Kidney (tissue), 14 donors: ENCODE data around the gene KCNJ5. TPM values are rescaled to one million over a fixed set of nuclear protein-coding genes. Genes with fewer than 3 reads are reported as not detected.
A peak's percentile ranks its signal among the peaks of the same experiment; 100 is the strongest.

Source experiments
- DNase-seq, 5 donors: peaks; one replicate each; pipeline ENCODE4 v3.0.0-alpha.2; 2013 to 2020
- FAIRE-seq: peaks from 2 replicates; lab custom pipeline; 2012; peaks lifted over from hg19 to GRCh38; lab: Jason Lieb, UNC
- H3K27ac ChIP-seq, 2 donors: one replicate each; pipeline ENCODE4 v1.7.0; 2013; ENCODE audit warnings: low read depth in 2 of 2, low read length in 2 of 2, inconsistent platforms in 1 of 2
- H3K27me3 ChIP-seq: one replicate; pipeline ENCODE4 v1.7.1; 2013; ENCODE audit warnings: low read length, inconsistent platforms; ENCODE audit not compliant: control insufficient read depth, insufficient read depth
- H3K36me3 ChIP-seq, 3 donors: one replicate each; pipeline versions ENCODE4 v1.7.0 to v1.7.1; 2013; ENCODE audit warnings: low read length in 3 of 3, control low read depth in 1 of 3, inconsistent platforms in 1 of 3; ENCODE audit not compliant: insufficient read depth in 3 of 3, control insufficient read depth in 2 of 3
- H3K4me1 ChIP-seq, 3 donors: one replicate each; pipeline versions ENCODE4 v1.7.0 to v1.7.1; 2013; ENCODE audit warnings: low read length in 3 of 3, inconsistent platforms in 1 of 3, low read depth in 1 of 3; ENCODE audit not compliant: control insufficient read depth in 2 of 3, insufficient read depth in 2 of 3
- H3K4me3 ChIP-seq, 3 donors: one replicate each; pipeline versions ENCODE4 v1.7.0 to v1.8.1; 2013; ENCODE audit warnings: low read length in 3 of 3, control low read depth in 1 of 3, inconsistent platforms in 1 of 3
- H3K9ac ChIP-seq, 3 donors: one replicate each; pipeline versions ENCODE4 v1.7.0 to v1.7.1; 2013; ENCODE audit warnings: low read length in 3 of 3, control low read depth in 1 of 3, inconsistent platforms in 1 of 3
- H3K9me3 ChIP-seq, 3 donors: one replicate each; pipeline versions ENCODE4 v1.7.0 to v1.7.1; 2013; ENCODE audit warnings: low read length in 3 of 3, control low read depth in 1 of 3, inconsistent platforms in 1 of 3; ENCODE audit not compliant: control insufficient read depth in 2 of 3, insufficient read depth in 1 of 3
- CTCF ChIP-seq: IDR thresholded peaks from 3 replicates; pipeline ENCODE4 v1.5.1; 2012; ENCODE audit warnings: mild to moderate bottlenecking, moderate library complexity, borderline replicate concordance; ENCODE audit not compliant: insufficient read depth; ENCODE audit errors: extremely low read depth
- intact Hi-C: fragments of 100-400 bp; cut with DNase I; formaldehyde crosslinking; loops from one replicate; pipeline ENCODE4 v1.11.1; 2022
- polyA plus RNA-seq: library from polyadenylated mRNA; stranded (reverse); fragments of 350-450 nt; fragmentation: Illumina TruSeq; extraction: RNeasy Lipid Tissue Mini Kit (QIAGEN cat#74804); gene quantifications from one replicate; pipeline ENCODE4 v1.2.3, GENCODE V29; 2014; ENCODE audit warnings: low read depth, low replicate concordance; ENCODE audit not compliant: insufficient read depth
- total RNA-seq: library from RNA; stranded (reverse); fragmentation: NEBNext Ultra II Directional; extraction: Animal tissue kit (Norgen Biotek cat#: 25700); gene quantifications from one replicate; pipeline ENCODE4 v1.2.1, GENCODE V29; 2021
- donor health status: control.
- donor health status: control.
- donor health status: control.
- donor health status: control.
- donor health status: control.
- donor health status: DM: yes; HTN: yes; CAD: no.
- donor health status: Normal renal cell carcinoma (clear cell type).

The KCNJ5 gene
- total and polyA plus RNA-seq, 2 donors from 2014 or later = 5.7 to 6.5 TPM

- H3K9me3 ChIP-seq = no peaks in the 10 kb centered on the region
- H3K4me3 ChIP-seq = no peak overlapping the region
- no peak for FAIRE-seq
- no peak overlapping the region for H3K9ac ChIP-seq
- no peak overlapping the region for H3K27ac ChIP-seq
- intact Hi-C loops = no loop called here
- peaks cover 0 to 5% (median 0%) of the 10 kb centered on the region in 3 donors for H3K4me1 ChIP-seq
- no peaks in the 10 kb centered on the region for H3K27me3 ChIP-seq
- DNase-seq = no peak
- no peaks in the 10 kb centered on the region for H3K36me3 ChIP-seq
- no peak for TF ChIP-seq CTCF
Measured at GRCh38 chr11:128947773-128948172, 56.6 kb downstream of the KCNJ5 start.

- no peak for TF ChIP-seq CTCF
- Histone ChIP-seq H3K9me3 (no peaks in the 10 kb centered on the region), H3K9ac (no peak overlapping the region), H3K4me1 (peaks cover 0 to 5% (median 0%) of the 10 kb centered on the region in 3 donors), H3K27me3 (no peaks in the 10 kb centered on the region), H3K4me3 (no peak overlapping the region), H3K36me3 (no peaks in the 10 kb centered on the region), H3K27ac (no peak overlapping the region)
- DNase-seq (peak in 2 of 5 donors; percentile 41 to 44), FAIRE-seq (no peak)
- intact Hi-C loops = no loop called here
Measured at GRCh38 chr11:128948583-128948982, 57.4 kb downstream of the KCNJ5 start.

- intact Hi-C loops = no loop called here
- DNase-seq (peak in 1 of 5 donors; percentile 1), FAIRE-seq (no peak)
- TF ChIP-seq CTCF = no peak
- Histone ChIP-seq H3K27me3 (no peaks in the 10 kb centered on the region), H3K9ac (no peak overlapping the region), H3K9me3 (no peaks in the 10 kb centered on the region), H3K27ac (no peak overlapping the region), H3K4me3 (no peak overlapping the region), H3K36me3 (no peaks in the 10 kb centered on the region), H3K4me1 (peaks cover 0 to 5% (median 0%) of the 10 kb centered on the region in 3 donors)
Measured at GRCh38 chr11:128949791-128950454, 58.8 kb downstream of the KCNJ5 start.
